Smooth muscle cell (in vitro differentiated cells): ENCODE data around the gene GDI2. TPM values are rescaled to one million over a fixed set of nuclear protein-coding genes. Genes with fewer than 3 reads are reported as not detected.

ENCODE experiments used
- DNase-seq: peaks from one replicate; lab custom pipeline; 2025; ENCODE audit not compliant: unreplicated experiment; lab: John Stamatoyannopoulos, UW
- H2AFZ ChIP-seq: fragments of 200-600 bp; sonication (generic); 2 replicates; pipeline ENCODE4 v1.6.0; 2016; ENCODE audit warnings: antibody characterized with exemption, low read depth, mild to moderate bottlenecking
- H3F3A ChIP-seq: fragments of 200-600 bp; sonication (generic); 2 replicates; pipeline ENCODE4 v1.6.0; 2017; ENCODE audit warnings: antibody characterized with exemption, low read depth
- H3K27ac ChIP-seq: fragments of 200-600 bp; sonication (generic); 2 replicates; pipeline ENCODE4 v1.5.1; 2016; ENCODE audit warnings: low read depth, mild to moderate bottlenecking
- H3K27me3 ChIP-seq: fragments of 200-600 bp; sonication (generic); 2 replicates; pipeline ENCODE4 v1.6.1; 2016; ENCODE audit warnings: low read depth, mild to moderate bottlenecking
- H3K36me3 ChIP-seq: fragments of 200-600 bp; sonication (generic); 2 replicates; pipeline ENCODE4 v1.5.1; 2016; ENCODE audit warnings: low read depth
- H3K4me1 ChIP-seq: fragments of 200-600 bp; sonication (generic); 2 replicates; pipeline ENCODE4 v1.5.1; 2016; ENCODE audit warnings: low read depth
- H3K4me2 ChIP-seq: fragments of 200-600 bp; sonication (generic); 2 replicates; pipeline ENCODE4 v1.6.0; 2016; ENCODE audit warnings: mild to moderate bottlenecking
- H3K4me3 ChIP-seq: fragments of 200-600 bp; sonication (generic); 2 replicates; pipeline ENCODE4 v1.5.1; 2016; ENCODE audit warnings: mild to moderate bottlenecking
- H3K79me2 ChIP-seq: fragments of 200-600 bp; sonication (generic); 2 replicates; pipeline ENCODE4 v1.6.0; 2016; ENCODE audit warnings: low read depth, mild to moderate bottlenecking
- H3K9ac ChIP-seq: fragments of 200-600 bp; sonication (generic); 2 replicates; pipeline ENCODE4 v1.6.0; 2016; ENCODE audit warnings: low read depth
- H3K9me3 ChIP-seq: fragments of 200-600 bp; sonication (generic); replicated peaks from 2 replicates; pipeline ENCODE4 v1.5.1; 2016; ENCODE audit warnings: low read depth
- H4K20me1 ChIP-seq: fragments of 200-600 bp; sonication (generic); 2 replicates; pipeline ENCODE4 v1.6.0; 2016; ENCODE audit warnings: low read depth
- CTCF ChIP-seq: fragments of 200-600 bp; sonication (generic); IDR thresholded peaks from 2 replicates; pipeline ENCODE4 v1.5.1; 2017; ENCODE audit warnings: borderline replicate concordance, mild to moderate bottlenecking, antibody characterized with exemption; ENCODE audit not compliant: insufficient read depth, poor library complexity, severe bottlenecking
- WGBS: methylation state at CpG from one replicate; pipeline ENCODE4 v1.1.7; 2016; ENCODE audit warnings: low lambda C conversion rate; 5-methylcytosine and 5-hydroxymethylcytosine counted together
- polyA plus RNA-seq: library from polyadenylated mRNA; unstranded; fragments of >200 nt; fragmentation: Nextera tagmentation; extraction: Ambion mirVana; gene quantifications from 2 replicates; pipeline ENCODE4 v1.2.1, GENCODE V29; 2016
- total RNA-seq: library from RNA; depleted of rRNA; stranded (reverse); fragments of >200 nt; gene quantifications from 2 replicates; pipeline ENCODE4 v1.2.3, GENCODE V29; 2014

The GDI2 gene
- total and polyA plus RNA-seq, 2 experiments from 2014 or later: 186 to 334 TPM

GRCh38 chr10:5844345-5845055 is 31.3 kb upstream of the GDI2 start:
- H3K9ac ChIP-seq: no peak overlapping the region
- H3K79me2 ChIP-seq: no peaks in the 10 kb centered on the region
- no peaks in the 10 kb centered on the region for H4K20me1 ChIP-seq
- H3K36me3 ChIP-seq: no peaks in the 10 kb centered on the region
- DNase-seq: no peak
- no peaks in the 10 kb centered on the region for H3K4me1 ChIP-seq
- WGBS: 63% methylated on average over 13 of the region's 13 CpGs
- TF ChIP-seq CTCF: no peak
- H3K4me3 ChIP-seq: no peak overlapping the region
- H3K4me2 ChIP-seq: peak overlapping the region; percentile 53
- H3K27me3 ChIP-seq: no peaks in the 10 kb centered on the region
- no peak overlapping the region for H3K27ac ChIP-seq
- H2AFZ ChIP-seq: no peak overlapping the region
- no peaks in the 10 kb centered on the region for H3F3A ChIP-seq
- no peaks in the 10 kb centered on the region for H3K9me3 ChIP-seq

GRCh38 chr10:5843686-5844344 is 30.6 kb upstream of the GDI2 start:
- Histone ChIP-seq H3K27me3 (no peaks in the 10 kb centered on the region), H2AFZ (no peak overlapping the region), H3K9ac (no peak overlapping the region), H3F3A (no peaks in the 10 kb centered on the region), H3K4me2 (no peak overlapping the region), H3K9me3 (no peaks in the 10 kb centered on the region), H3K36me3 (no peaks in the 10 kb centered on the region), H4K20me1 (no peaks in the 10 kb centered on the region), H3K27ac (no peak overlapping the region), H3K4me1 (no peaks in the 10 kb centered on the region), H3K79me2 (no peaks in the 10 kb centered on the region), H3K4me3 (no peak overlapping the region)
- WGBS: 96% methylated on average over 4 of the region's 4 CpGs
- no peak for TF ChIP-seq CTCF
- no peak for DNase-seq

- WGBS: 93% methylated on average over 14 of the region's 14 CpGs
- no peaks in the 10 kb centered on the region for H3K4me1 ChIP-seq
- no peaks in the 10 kb centered on the region for H3K79me2 ChIP-seq
- no peak overlapping the region for H3K27ac ChIP-seq
- no peak overlapping the region for H3K4me2 ChIP-seq
- no peak for TF ChIP-seq CTCF
- DNase-seq: no peak
- no peaks in the 10 kb centered on the region for H3K9me3 ChIP-seq
- no peak overlapping the region for H3K9ac ChIP-seq
- no peak overlapping the region for H3K4me3 ChIP-seq
- H3K36me3 ChIP-seq: no peaks in the 10 kb centered on the region
- no peaks in the 10 kb centered on the region for H3K27me3 ChIP-seq
- no peak overlapping the region for H2AFZ ChIP-seq
- H3F3A ChIP-seq: no peaks in the 10 kb centered on the region
- H4K20me1 ChIP-seq: no peaks in the 10 kb centered on the region
Observed at GRCh38 chr10:5841965-5842364, 28.7 kb upstream of the GDI2 start.
